NOMO-1 treated with DMSO at 0.1 percent for 48 hours (cell line): Measurements from ENCODE around the gene TCF21.
"Not testable (repeated sequence)": the region's sequence is repeated elsewhere in the genome, so short reads cannot be mapped to it uniquely, and the experiment has no call there.

Experiments used
- DNase-seq: peaks from one replicate; lab custom pipeline; 2025; ENCODE audit not compliant: unreplicated experiment; lab: John Stamatoyannopoulos, UW

TCF21 gene

DNA sequence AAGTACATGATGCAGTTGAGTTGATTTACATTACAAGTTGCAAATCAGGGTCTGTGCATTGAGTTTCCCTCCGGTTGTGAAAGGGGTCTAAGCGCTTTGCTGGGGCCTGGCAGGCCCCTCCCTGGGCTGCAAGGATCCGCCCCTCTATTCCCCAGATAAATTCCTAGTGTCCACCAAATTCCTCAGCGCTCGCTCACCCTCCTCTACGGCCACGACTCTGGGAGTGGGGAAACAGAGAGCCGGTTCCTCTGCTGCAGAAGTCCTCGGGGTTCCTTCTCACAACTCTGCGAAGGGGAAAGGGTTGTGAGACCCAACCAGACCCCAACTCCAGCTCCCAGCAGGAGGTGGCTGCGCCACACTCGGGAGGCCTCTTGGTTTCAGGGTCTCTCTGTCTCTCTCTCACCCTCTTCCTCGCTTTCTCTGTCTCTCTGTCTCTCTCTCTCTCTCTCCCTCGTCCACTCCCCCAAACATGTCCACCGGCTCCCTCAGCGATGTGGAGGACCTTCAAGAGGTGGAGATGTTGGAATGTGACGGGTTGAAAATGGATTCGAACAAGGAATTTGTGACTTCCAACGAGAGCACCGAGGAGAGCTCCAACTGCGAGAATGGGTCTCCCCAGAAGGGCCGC is at the start of gene TCF21:
TSS of gene TCF21 (plus strand) at position 185 of the 628 bp plus-strand sequence. CDS start at position 470, 285 bp downstream.
- no peak for DNase-seq

DNA sequence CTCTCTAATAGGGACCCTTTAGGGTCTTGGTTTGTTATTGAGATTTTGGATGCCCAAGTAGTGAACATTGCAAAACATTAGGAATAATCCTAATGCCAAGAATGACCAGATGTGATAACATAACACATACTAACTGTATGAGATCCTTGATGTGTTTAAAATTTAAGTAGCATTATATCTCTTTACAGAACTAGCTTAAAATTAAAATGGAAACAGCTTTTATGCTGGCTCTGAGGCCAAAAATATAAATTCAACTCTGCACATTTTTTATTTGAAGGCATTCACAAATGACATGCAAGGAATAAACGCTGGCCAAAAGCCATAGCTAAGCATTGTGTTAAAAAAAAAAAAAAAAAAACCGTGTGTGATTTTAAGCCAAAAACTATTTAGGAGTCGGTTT is 47.7 kb upstream of the TCF21 start:
- no peak for DNase-seq

- no peak for DNase-seq
Measured at GRCh38 chr6:133843098-133843497, 45.8 kb upstream of the TCF21 start.

DNA sequence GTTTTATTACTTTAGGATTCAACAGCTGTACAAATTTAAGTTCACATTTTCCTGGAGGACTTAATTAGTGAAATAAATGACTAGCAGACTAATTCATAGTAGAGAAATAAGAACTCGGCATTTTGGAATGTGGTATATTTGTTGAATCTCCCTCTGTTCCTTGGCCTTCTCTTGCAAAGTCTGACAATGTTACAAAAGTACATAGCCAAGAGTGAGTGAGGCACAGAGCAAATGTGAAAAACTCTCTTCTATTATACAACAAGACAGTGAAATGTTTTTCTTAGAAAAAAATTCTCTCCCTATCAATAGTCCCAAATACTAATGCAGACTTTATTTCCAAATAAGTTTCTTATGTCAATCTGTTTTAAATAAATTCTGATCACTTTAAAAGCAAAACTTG is 44.2 kb upstream of the TCF21 start:
- no peak for DNase-seq

DNA sequence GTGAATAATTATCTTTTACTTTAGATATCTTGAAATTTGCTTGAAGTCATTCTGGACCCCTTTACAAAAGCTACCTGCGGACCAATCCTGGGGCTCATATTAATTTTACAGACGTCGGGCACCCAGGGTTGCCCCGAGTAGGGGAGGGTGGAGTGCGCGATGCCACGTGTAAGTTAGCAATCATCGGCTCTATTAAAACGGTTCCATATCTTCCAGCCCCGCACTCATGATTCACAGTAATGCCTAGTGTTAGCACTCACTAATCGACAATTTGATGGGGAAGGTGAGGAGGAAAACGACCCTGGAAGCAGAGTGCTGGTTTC is 34.9 kb upstream of the TCF21 start:
- no peak for DNase-seq

DNA sequence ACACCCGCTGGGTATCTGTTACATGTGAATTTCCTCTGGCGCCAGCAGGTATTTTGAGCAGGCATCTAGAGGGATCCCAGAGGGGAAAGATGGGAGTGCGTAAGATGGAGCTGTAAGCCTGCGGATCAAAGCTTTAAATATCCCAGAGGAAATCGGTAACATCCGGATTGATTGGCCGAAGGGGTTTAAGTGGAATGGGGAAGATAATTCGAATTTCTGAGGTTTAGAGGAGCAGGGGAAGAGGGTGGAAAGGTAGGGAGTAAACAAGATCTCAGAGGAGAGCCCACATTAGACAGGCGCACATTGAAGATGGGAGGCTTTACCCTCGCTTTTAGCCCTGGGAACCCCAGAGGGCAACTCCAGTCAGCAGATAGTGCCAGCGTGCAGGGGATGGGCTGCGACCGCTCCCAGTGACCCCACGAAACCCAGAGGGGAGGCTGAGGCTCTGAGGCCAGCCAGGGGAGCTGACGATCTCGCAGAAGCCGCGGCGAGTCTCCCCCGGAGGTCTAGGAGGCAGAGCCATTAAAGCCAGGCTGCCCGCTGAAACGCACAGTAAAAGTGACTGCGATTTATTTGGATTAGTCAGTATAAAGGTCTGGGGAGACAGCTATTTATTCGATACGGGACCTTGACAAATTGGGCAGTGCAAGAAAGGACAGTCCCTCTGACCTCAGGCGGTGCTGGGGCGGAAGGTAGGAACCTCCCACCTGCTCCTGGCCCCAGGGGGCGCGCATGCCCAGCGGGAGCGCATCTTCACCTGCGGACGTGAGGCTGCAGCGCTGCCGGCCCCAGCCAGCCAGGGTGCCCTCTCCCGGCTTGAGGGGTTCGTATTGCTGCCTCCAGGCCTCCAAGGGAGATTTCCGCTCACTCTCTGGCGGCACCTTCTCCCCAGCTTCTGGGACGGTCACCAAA is 34.3 kb upstream of the TCF21 start:
- no peak for DNase-seq

DNA sequence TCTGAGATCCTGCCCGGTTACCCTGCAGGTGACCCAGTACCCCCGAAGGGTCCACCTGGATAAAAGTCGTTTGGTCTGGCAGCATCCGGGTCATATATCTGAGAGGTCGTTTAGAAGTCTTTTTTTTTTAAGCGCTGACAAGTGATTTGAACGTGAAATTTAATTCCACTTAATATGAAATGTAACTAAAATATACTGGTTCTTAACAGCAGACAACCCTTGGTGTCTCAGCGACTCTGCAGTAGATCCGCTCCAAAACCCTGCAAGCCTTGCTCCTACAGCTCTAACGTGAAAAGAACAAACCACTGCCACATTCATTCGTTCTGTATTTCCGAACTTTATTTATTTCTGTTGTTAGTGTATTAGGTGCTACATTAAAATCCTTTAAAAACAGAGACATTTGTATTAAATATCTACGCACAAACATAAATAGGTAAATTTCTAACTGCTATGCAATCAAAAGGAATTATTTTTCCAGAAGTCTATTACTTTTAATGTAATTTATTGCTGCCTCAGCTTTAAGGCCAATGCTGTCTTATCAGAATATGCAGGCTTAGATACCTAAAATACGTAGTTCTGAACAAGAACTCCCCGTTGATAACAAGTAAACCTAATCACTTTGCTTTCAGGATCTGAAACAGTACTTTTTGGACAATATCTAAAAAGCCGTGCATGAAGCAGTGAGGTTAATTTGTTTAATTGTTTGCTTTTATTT is 33.5 kb upstream of the TCF21 start:
- DNase-seq: no peak

DNA sequence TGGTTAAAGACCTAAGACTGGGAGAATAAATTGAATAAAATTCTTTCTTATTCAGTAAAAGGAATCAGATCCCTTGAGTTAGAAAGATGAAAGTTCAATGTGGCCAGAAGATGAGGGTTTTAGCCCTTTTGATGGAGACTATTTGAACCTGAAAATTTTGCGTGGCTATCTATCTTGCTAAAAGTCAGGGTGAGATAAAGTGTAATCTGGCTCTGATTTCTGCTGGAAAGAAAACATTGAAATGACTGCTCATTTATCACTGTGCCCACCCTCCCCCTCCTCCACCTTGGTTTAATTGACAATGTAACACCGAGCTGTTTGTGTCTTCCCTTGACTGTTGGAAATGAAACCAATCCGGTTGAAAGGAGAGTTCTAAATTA is 32.9 kb upstream of the TCF21 start:
- no peak for DNase-seq

GRCh38 chr6:133856911-133857310 is 32.0 kb upstream of the TCF21 start:
- DNase-seq: no peak

DNA sequence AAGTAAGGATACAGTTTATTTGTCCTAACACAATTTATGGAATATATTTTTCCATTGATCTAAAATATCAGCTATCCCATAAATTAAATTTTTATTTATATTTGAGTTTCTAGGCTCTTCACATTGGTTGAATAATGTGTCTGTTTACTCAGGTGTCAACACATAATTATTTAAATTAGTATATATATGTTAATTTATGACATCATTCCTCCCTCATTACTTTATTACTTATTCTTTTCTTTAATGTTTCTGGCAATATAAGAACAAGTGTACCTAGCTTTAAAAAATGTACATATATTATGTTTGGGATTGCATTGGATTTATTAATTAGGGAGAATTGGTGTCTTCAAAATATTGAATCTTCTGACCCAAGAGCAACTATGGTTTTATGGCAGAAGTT is 31.2 kb upstream of the TCF21 start:
- no peak for DNase-seq

DNA sequence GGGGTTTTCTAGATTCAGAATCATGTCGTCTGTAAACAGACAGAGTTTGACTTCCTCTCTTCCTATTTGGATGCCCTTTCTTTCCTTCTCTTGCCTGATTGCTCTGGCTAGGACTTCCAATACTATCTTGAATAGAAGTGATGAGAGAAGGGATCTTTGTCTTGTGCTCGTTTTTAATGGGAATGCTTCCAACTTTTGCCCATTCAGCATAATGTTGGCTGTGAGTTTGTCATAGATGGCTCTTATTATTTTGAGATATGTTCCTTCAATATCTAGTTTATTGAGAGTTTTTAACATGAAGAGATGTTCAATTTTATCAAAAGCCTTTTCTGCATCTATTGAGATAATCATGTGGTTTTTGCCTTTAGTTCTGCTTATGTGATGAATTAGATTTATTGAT is 27.6 kb upstream of the TCF21 start:
- DNase-seq: not testable (repeated sequence)

- no peak for DNase-seq
Measured at GRCh38 chr6:133863228-133863627, 25.7 kb upstream of the TCF21 start.

DNA sequence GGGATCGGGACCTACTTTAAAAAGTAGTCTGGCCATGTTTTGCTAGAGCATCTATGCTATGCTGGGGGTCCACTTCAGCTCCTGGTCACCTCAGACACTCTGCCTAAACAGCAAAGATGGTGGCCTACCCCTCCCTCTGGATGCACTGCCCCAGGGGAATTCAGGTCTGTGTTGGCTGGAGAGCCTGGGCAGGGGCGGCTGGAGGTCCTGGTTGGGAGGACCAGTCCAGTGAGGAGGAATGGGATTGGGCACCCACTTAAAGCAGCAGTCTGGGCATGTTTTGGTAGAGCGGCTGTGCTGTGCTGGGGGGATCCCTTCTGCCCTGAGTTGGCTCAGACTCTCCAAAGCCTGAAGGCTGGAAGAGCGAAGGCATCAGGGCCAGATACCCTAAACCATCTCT is 23.2 kb upstream of the TCF21 start:
- DNase-seq: no peak

- no peak for DNase-seq
Measured at GRCh38 chr6:133871131-133871530, 17.8 kb upstream of the TCF21 start.

GRCh38 chr6:133873538-133873937 is 15.4 kb upstream of the TCF21 start:
- DNase-seq: no peak

DNA sequence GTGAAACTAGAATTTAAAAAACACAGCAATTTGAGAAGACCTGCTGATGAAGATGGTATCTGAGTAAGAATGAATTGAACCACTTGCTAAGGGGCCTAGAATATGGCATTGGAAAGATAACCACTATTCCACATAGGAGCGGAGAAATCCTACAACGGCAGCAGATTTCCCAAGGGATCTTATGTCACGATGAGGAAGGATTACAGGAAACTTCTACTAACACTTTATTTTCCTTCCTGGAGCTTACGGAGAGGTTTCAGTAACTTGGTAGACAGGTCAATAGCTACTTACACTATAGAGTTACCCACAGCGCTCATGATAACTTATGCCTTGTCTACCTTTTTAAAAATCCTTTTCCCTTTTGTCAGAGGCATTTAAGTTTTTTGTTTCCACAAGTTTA is 11.8 kb upstream of the TCF21 start:
- DNase-seq: no peak

DNA sequence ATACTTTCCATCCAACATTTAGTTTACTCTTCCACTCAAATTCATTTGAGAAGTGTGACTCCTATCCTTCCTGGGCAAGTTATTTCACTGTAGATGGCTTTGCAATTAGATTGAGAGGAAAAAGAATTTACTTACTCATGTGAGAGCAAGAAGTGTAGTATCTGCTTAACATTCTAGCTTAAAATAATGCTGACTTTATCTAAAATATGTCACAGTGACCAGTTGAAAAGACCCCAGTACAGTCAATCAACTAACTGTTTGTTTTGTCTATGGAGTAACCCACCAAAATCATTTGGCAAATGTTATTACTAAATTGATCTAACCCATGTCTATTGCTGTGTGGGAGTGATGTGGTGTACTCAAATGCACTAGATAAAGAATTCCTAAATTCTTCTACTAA is 8.9 kb upstream of the TCF21 start:
- no peak for DNase-seq

DNA sequence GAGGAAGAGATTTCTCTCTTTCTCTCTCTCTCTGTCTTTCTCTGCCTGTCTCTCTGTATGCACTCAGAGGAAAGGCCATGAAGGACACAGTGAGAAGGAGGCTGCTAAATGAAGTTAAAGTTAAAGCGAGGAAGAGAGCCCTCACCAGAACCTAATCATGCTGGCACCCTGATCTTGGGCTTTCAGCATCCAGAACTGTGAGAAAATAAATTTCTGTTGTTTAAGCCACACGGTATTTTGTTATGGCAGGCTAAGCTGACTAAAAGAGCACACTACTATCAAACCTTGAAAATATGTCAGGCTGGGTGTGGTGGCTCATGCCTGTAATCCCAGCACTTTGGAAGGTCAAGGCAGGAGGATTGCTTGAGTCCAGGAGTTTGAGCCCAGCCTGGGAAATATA is 8.0 kb upstream of the TCF21 start:
- DNase-seq: no peak

- no peak for DNase-seq
Measured at GRCh38 chr6:133886104-133886775, 2.7 kb upstream of the TCF21 start.

DNA sequence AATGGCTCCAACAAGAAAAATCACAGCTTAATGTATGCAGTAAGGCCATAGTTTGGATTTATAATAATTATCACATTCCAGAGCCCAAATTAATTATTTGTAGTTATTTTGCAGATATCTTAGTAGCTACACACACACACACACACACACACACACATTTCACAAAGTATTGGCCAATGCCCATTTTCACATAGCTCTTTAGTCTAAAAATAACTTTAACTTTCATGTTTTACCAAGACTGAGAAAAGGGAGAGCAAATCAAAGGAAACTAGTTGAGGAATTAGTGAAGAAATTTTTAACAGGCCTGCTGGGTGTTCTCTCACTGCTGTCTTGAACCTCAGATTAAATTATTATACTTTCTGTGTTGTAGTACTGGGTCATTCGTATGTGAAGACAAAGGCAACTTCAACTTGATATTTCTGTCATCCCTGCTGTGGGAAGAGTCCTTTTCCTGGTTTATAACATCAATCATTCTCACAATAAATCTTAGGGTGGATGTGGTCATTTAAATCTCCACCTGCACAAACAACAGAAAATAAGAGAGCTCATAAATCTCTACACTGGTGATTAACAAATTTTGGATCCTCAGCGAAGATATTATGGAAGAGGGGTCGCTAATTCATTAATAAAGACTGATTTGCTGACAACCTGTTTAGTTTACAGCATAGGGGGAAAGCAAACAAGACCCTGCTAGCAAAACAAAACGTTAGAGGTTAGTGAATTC is 1.6 kb upstream of the TCF21 start:
- no peak for DNase-seq

DNA sequence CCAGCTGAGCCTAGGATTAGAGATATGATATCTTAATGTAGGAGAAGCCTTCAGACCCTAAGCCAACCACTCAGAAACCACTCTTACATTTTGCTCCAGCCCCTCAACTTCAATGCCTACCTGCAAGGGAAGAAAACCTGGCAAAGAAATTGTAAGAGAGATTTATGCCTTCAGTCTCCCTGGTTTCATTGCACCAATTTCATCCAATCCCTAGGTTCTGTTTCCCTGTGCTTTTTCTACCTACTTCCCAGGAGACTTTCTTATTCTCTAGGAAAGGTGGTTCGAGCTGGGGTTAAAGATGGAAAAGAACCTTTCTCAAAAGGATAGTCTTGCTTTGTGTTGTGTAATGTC is 1.1 kb upstream of the TCF21 start:
- DNase-seq: no peak
